Astrocyte (in vitro differentiated cells and primary cell): ENCODE results near the gene EVL.

Experiments
- CTCF ChIP-seq: IDR thresholded peaks from 2 replicates; pipeline ENCODE4 v1.5.1; 2011; ENCODE audit warnings: low read depth, mild to moderate bottlenecking, inconsistent platforms, low read length, moderate library complexity; ENCODE audit not compliant: insufficient read depth
- EZH2 ChIP-seq: IDR thresholded peaks from 2 replicates; pipeline ENCODE4 v1.6.1; 2012; ENCODE audit warnings: mild to moderate bottlenecking, low read length, inconsistent platforms; ENCODE audit not compliant: insufficient read depth

- TF ChIP-seq CTCF, result no peak
- no peak for TF ChIP-seq EZH2
These were observed 94.1 kb downstream of the EVL start, which contains the start of gene DEGS2 for GRCh38 chr14:100159094-100159864.
